ENCODE data around the gene ST6GALNAC1. TPM values are rescaled to one million over a fixed set of nuclear protein-coding genes. Genes with fewer than 3 reads are reported as not detected.

ST6GALNAC1 gene
- total and polyA plus RNA-seq, 2 experiments from 2014 or later, result not detected

- Histone ChIP-seq H3K4me3 (no peak overlapping the region), H3K9me2 (ENCODE audit: insufficient read depth) (no peaks in the 10 kb centered on the region), H3K9me3 (ENCODE audit: low read depth) (no peaks in the 10 kb centered on the region), H3K79me2 (ENCODE audit: insufficient read depth) (peaks cover 44% of the 10 kb centered on the region), H3K36me3 (ENCODE audit: low read depth) (peaks cover 27% of the 10 kb centered on the region; the same call in 1 of the 2 replicates), H4K20me1 (ENCODE audit: insufficient read depth) (no peaks in the 10 kb centered on the region), H3K4me1 (ENCODE audit: insufficient read depth) (peaks cover 21% of the 10 kb centered on the region), H3K4me2 (ENCODE audit: unreplicated experiment) (no peak overlapping the region), H2AFZ (no peak overlapping the region), H3K27ac (peak overlapping the region; percentile 32; the same call in 1 of the 2 replicates), H3F3A (ENCODE audit: insufficient read depth) (peaks cover 7% of the 10 kb centered on the region; the same call in 1 of the 2 replicates), H3K27me3 (replicated peaks; ENCODE audit: insufficient read depth) (no peaks in the 10 kb centered on the region), H3K9ac (no peak overlapping the region)
- 45 to 47% methylated on average over 11 to 12 of the region's 12 CpGs for WGBS, 2 experiments (ENCODE audit: low coverage in 1 of 2, low lambda C conversion rate in 2 of 2, missing lambda C conversion rate in 2 of 2)
- TF ChIP-seq EZH2phosphoT487 (IDR thresholded peaks at IDR 0.05; ENCODE audit: insufficient read depth, low read depth), result no peak
- no peak for TF ChIP-seq EZH2 (IDR thresholded peaks at IDR 0.05; ENCODE audit: insufficient read depth, poor library complexity, severe bottlenecking)
- in situ Hi-C loops (cut with MboI), result no loop called here
- DNase-seq, result peak; percentile 44
These were observed 38.7 kb upstream of the ST6GALNAC1 start for GRCh38 chr17:76682296-76682695.

DNA sequence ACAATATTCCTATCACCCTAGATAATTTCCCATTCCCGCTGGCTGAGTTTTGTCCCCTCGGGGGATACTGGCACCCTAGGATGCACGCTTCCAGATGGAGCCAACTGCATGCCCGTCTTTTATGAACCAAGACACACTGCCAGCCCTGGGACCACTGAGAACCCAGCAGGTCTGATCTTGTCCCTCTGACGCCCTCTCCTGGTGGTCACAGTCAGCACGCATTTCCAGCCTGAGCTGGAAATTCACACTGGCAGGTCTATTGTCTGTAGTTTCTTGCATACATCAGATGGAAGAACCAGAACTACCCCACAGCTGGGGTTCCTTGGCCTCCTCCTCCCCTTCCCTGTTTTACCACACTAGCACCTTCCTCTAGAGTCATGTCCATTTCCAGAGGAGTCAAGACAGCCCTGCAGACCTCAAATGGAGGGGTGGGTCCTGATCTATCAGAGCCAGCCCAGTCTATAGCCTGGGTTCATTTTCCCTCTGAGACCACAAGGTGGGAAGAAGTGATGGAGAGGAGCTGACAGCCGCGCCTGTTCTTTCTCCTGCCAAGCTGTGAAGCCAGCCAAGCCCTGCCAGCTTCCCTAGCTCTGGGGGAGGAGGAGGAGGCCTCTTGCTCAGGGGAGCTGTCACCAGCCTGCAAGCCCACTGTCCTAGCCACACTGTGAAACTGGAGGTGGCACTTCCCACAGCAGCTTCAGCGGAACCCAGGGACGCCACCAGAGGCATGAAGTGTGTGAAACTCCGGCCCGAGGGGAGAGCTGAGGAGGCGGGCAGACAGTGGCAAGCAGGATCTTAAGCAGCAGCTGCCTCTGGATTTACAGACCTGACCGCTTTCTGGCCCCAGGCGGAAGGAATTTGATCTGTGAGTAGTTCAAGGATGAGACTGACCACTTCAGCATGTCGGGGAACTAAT lies 37.9 kb upstream of the ST6GALNAC1 start:
- DNase-seq, result peak; percentile 76
- Histone ChIP-seq H3K27me3 (replicated peaks; ENCODE audit: insufficient read depth) (no peaks in the 10 kb centered on the region), H3F3A (ENCODE audit: insufficient read depth) (peaks cover 7% of the 10 kb centered on the region; the same call in 1 of the 2 replicates), H3K9me2 (ENCODE audit: insufficient read depth) (no peaks in the 10 kb centered on the region), H3K4me1 (ENCODE audit: insufficient read depth) (peaks cover 17% of the 10 kb centered on the region), H2AFZ (no peak overlapping the region), H3K27ac (peak overlapping the region; percentile 32; the same call in 1 of the 2 replicates), H3K9ac (peak overlapping the region; percentile 6; the same call in 1 of the 2 replicates), H4K20me1 (ENCODE audit: insufficient read depth) (no peaks in the 10 kb centered on the region), H3K9me3 (ENCODE audit: low read depth) (no peaks in the 10 kb centered on the region), H3K4me3 (no peak overlapping the region), H3K4me2 (ENCODE audit: unreplicated experiment) (no peak overlapping the region), H3K79me2 (ENCODE audit: insufficient read depth) (peaks cover 36% of the 10 kb centered on the region), H3K36me3 (ENCODE audit: low read depth) (peaks cover 27% of the 10 kb centered on the region; the same call in 1 of the 2 replicates)
- WGBS, 2 experiments (ENCODE audit: low coverage in 1 of 2, low lambda C conversion rate in 2 of 2, missing lambda C conversion rate in 2 of 2), result 66 to 69% methylated on average over 15 to 16 of the region's 16 CpGs
- TF ChIP-seq EZH2phosphoT487 (IDR thresholded peaks at IDR 0.05; ENCODE audit: insufficient read depth, low read depth) (no peak), EZH2 (IDR thresholded peaks at IDR 0.05; ENCODE audit: insufficient read depth, poor library complexity, severe bottlenecking) (no peak)
- in situ Hi-C loops (cut with MboI), result no loop called here

- H3K9me2 ChIP-seq (ENCODE audit: insufficient read depth), result no peaks in the 10 kb centered on the region
- H3K36me3 ChIP-seq (ENCODE audit: low read depth), result peaks cover 32% of the 10 kb centered on the region; the same call in 1 of the 2 replicates
- peaks cover 20% of the 10 kb centered on the region for H3K79me2 ChIP-seq (ENCODE audit: insufficient read depth)
- H2AFZ ChIP-seq, result no peak overlapping the region
- in situ Hi-C loops (cut with MboI), result no loop called here
- no peak overlapping the region for H3K9ac ChIP-seq
- no peaks in the 10 kb centered on the region for H3K9me3 ChIP-seq (ENCODE audit: low read depth)
- 19 to 20% methylated on average over 1 of the region's 1 CpG for WGBS, 2 experiments (ENCODE audit: low coverage in 1 of 2, low lambda C conversion rate in 2 of 2, missing lambda C conversion rate in 2 of 2)
- no peak for DNase-seq
- H3K4me1 ChIP-seq (ENCODE audit: insufficient read depth), result peaks cover 17% of the 10 kb centered on the region
- H3K27ac ChIP-seq, result no peak overlapping the region
- H4K20me1 ChIP-seq (ENCODE audit: insufficient read depth), result no peaks in the 10 kb centered on the region
- H3K4me2 ChIP-seq (ENCODE audit: unreplicated experiment), result no peak overlapping the region
- no peaks in the 10 kb centered on the region for H3K27me3 ChIP-seq (replicated peaks; ENCODE audit: insufficient read depth)
- no peak overlapping the region for H3K4me3 ChIP-seq
- H3F3A ChIP-seq (ENCODE audit: insufficient read depth), result peaks cover 25% of the 10 kb centered on the region; the same call in 1 of the 2 replicates
- TF ChIP-seq EZH2phosphoT487 (IDR thresholded peaks at IDR 0.05; ENCODE audit: insufficient read depth, low read depth) (no peak), EZH2 (IDR thresholded peaks at IDR 0.05; ENCODE audit: insufficient read depth, poor library complexity, severe bottlenecking) (no peak)
These were observed 35.7 kb upstream of the ST6GALNAC1 start for GRCh38 chr17:76679239-76679638.

DNA sequence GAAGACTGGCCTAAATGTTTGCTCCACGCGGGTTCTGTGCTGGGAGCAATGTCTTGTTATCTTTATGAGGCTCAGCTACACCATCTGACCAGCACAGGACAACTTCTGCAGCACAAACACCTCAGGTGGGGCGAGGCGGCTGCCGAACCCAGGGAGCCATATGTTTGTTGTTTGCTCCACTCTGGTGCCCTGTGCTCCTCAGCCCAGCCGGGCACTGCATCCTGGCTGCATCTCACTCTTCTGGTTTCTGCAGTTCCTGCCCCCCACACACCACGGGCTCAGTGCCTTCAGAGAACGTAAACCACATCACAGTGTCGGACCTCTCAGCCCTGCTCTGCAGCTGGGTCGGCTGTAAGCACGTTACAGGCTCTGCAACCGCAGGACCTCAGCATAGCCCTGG lies 34.8 kb upstream of the ST6GALNAC1 start:
- Histone ChIP-seq H3K27me3 (replicated peaks; ENCODE audit: insufficient read depth) (no peaks in the 10 kb centered on the region), H3K4me1 (ENCODE audit: insufficient read depth) (peaks cover 23% of the 10 kb centered on the region), H4K20me1 (ENCODE audit: insufficient read depth) (no peaks in the 10 kb centered on the region), H3K4me2 (ENCODE audit: unreplicated experiment) (no peak overlapping the region), H3K36me3 (ENCODE audit: low read depth) (peaks cover 30% of the 10 kb centered on the region; the same call in 1 of the 2 replicates), H3K27ac (no peak overlapping the region), H3K9me2 (ENCODE audit: insufficient read depth) (no peaks in the 10 kb centered on the region), H2AFZ (no peak overlapping the region), H3K9me3 (ENCODE audit: low read depth) (no peaks in the 10 kb centered on the region), H3K79me2 (ENCODE audit: insufficient read depth) (peaks cover 14% of the 10 kb centered on the region), H3K9ac (no peak overlapping the region), H3F3A (ENCODE audit: insufficient read depth) (peaks cover 34% of the 10 kb centered on the region), H3K4me3 (no peak overlapping the region)
- no peak for DNase-seq
- WGBS, 2 experiments (ENCODE audit: low coverage in 1 of 2, low lambda C conversion rate in 2 of 2, missing lambda C conversion rate in 2 of 2), result 77 to 83% methylated on average over 12 of the region's 12 CpGs
- TF ChIP-seq EZH2 (IDR thresholded peaks at IDR 0.05; ENCODE audit: insufficient read depth, poor library complexity, severe bottlenecking), result no peak
- TF ChIP-seq EZH2phosphoT487 (IDR thresholded peaks at IDR 0.05; ENCODE audit: insufficient read depth, low read depth), result no peak
- in situ Hi-C loops (cut with MboI), result no loop called here
